ENCODE results near the gene TMEM163.

TMEM163 gene

DNA sequence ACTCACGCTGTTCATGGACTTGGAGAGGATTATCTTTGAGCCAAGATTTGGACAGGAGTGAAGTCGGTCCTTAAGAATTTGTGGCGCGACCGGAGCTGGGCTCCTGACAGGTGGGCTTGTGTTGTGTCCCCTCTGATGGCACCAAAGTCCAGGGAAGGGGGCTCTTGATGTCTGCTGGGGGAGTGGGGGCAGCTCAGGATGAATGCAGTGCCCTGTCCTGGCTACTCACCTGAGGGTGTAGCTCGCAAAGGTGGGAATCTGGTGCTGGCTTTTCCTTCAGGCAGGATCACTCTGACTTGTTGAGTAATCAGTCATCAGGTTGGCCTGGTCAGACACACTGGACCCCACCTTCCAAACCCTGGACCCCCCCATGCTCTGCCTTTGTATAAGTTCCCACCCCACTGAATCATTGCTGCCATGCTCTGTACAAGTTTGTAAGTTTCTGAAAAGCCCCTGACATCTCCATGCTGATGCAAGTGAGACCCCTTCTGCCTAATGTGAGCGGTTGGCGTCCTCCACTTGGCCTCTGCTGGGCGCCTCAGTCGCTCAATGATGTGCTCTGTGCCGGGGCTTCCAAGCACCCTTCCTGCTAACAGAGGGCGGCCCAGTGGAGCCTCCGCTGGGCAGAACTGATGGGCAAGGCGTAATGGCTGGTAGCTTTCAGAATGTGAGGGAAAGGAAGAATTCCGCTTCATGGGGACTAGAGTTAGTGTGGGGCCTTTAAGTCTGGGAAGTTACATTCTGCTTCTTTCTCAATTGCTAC is 268.9 kb downstream of the TMEM163 start:
- in situ Hi-C loops (cut with HindIII; ENCODE audit: low pct_unique_long_range_greater_than_20kb, low sequenced_read_pairs) = no loop called here

DNA sequence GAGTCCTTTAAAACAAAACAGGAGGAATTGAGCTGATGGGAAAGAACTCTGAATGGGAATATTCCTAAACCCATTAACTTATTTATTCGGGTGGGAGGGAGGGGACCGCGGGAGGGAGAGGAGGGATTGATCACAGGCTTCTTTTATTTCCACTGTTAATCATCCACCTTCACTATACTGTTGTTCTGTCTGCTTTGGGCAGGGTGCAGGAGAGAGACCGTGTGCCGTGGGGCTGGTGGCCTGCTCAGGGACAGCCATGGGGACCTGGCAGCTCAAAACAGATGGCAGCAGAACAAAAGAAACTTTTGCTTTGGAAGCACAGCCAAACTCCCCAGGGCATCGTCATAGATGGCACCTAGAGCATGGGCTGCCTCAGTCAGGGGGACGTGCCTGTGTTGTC is 269.6 kb downstream of the TMEM163 start:
- no peak for TF ChIP-seq JUND (IDR thresholded peaks at IDR 0.05; ENCODE audit: low read depth)
- in situ Hi-C loops (cut with HindIII; ENCODE audit: low pct_unique_long_range_greater_than_20kb, low sequenced_read_pairs) = no loop called here

More for the DNA sequence above, 268.9 kb downstream of the TMEM163 start:
- DNase-seq (ENCODE audit: low read depth in 1 of 2, low spot score in 1 of 2) = no peak
- TF ChIP-seq JUND (IDR thresholded peaks at IDR 0.05; ENCODE audit: low read depth) = no peak

DNA sequence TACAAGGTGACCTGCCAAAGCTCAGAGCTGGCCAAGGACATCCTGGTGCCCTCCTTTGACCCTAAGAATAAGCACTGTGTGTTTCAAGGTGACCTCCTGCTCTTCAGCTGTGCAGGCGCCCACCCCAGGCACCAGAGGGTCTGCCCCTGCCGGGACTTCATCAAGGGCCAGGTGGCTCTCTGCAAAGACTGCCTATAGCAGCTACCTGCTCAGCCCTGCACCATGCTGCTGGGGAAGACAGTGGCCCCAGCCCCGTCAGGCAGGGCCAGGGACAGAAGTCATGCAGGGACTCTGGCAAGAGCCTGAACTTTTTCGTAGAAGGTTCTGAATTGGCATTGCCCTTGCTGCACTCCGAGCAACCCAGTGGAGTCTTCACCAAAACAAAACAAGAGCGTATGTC is 270.1 kb downstream of the TMEM163 start:
- DNase-seq (ENCODE audit: low read depth in 1 of 2, low spot score in 1 of 2) = no peak
- in situ Hi-C loops (cut with HindIII; ENCODE audit: low pct_unique_long_range_greater_than_20kb, low sequenced_read_pairs) = no loop called here
- TF ChIP-seq JUND (IDR thresholded peaks at IDR 0.05; ENCODE audit: low read depth) = no peak

More for the DNA sequence above, 269.6 kb downstream of the TMEM163 start:
- no peak for DNase-seq (ENCODE audit: low read depth in 1 of 2, low spot score in 1 of 2)

DNA sequence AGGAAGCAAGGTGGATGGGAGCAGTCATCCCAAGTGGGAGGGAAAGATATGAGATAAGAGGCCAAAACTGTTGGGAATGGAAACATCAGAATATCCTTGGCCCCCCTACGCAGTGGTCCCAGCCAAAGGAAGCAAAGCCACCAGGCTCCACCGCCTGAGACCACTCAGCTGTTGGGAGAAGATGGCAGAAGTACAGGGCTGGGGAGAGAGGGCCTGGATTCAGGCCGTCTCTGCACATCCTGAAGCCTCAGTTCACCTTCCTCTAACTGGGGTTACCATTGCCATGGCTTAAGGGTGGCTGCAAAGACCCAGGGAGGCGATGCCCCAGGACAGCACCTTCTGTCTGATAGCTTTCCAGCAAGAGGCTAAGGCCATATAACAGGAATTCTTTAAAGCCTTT is 271.1 kb downstream of the TMEM163 start:
- in situ Hi-C loops (cut with HindIII; ENCODE audit: low pct_unique_long_range_greater_than_20kb, low sequenced_read_pairs) = no loop called here
- no peak for DNase-seq (ENCODE audit: low read depth in 1 of 2, low spot score in 1 of 2)

DNA sequence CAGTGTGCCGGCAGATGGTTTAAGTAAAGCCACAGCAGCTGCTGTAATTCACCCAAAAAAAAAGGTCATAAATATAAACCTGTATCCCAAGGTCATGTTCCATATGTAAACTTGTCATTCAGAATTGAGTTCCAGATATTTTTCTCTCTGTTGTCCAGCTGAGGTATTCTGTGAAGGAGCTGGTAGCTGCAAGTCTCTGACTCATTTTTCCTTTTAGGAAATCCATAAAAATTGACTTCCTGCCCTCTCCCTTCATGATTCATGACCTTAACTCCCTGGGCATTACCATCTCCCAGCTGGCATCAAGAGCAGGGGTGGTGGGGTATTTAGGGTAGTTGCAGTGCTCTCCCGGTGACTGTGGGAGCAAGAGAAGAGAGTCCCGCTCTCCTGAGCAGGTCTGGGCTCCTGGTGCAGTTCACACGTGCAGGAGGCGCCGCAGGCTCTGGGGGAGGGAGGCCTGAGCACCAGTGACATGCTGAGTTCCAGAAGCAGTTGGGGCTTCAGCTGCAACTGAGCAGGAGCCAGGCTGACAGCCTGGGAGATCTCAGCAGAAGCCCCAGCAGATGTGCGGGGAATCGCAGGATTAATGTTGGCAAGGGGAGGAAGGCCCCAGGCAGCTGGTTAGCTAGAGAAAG is 272.3 kb downstream of the TMEM163 start:
- DNase-seq (ENCODE audit: low read depth in 1 of 2, low spot score in 1 of 2) = no peak
- TF ChIP-seq JUND (IDR thresholded peaks at IDR 0.05; ENCODE audit: low read depth) = no peak
- in situ Hi-C loops (cut with HindIII; ENCODE audit: low pct_unique_long_range_greater_than_20kb, low sequenced_read_pairs) = no loop called here

More for the DNA sequence above, 271.1 kb downstream of the TMEM163 start:
- no peak for TF ChIP-seq JUND (IDR thresholded peaks at IDR 0.05; ENCODE audit: low read depth)

DNA sequence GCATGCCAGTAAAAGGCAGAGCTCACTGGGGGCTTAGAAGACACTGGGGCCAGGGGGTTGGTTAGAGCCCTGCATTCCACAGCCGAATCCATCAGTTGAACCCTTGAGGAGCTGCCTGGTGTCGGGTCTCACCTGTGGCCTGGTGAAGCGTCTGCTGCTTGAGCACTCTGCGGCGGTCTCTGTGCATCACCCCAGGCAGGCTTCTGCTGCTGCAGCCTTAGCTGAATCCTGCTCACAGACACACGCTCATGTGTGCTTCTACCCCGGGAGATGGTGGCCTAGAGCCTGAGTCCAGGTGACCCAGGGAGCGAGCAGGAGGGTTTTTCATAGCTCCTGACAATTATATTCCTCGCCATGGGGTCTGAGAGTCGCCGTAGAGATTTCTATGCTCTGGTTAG is 272.8 kb downstream of the TMEM163 start:
- in situ Hi-C loops (cut with HindIII; ENCODE audit: low pct_unique_long_range_greater_than_20kb, low sequenced_read_pairs) = no loop called here
- no peak for TF ChIP-seq JUND (IDR thresholded peaks at IDR 0.05; ENCODE audit: low read depth)
- DNase-seq (ENCODE audit: low read depth in 1 of 2, low spot score in 1 of 2) = no peak

DNA sequence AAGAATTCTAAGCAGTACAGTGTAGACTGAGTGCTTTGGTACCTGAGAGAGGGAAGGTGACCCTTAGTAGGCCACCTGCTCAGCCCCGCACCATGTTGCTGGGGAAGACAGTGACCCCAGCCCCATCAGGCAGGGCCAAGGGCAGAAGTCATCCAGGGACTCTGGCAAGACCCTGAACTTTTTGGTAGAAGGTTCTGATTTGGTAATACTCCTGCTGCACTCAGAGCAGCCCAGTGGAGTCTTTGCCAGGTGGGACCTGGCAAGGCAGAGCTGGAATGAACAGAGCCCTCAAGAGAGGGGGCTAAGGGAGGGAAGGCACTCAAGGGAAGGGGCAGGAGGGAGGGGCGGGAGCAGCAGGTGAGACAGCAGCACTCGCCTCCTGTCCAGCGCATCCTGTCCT is 273.7 kb downstream of the TMEM163 start:
- DNase-seq (ENCODE audit: low read depth in 1 of 2, low spot score in 1 of 2) = no peak
- in situ Hi-C loops (cut with HindIII; ENCODE audit: low pct_unique_long_range_greater_than_20kb, low sequenced_read_pairs) = no loop called here

DNA sequence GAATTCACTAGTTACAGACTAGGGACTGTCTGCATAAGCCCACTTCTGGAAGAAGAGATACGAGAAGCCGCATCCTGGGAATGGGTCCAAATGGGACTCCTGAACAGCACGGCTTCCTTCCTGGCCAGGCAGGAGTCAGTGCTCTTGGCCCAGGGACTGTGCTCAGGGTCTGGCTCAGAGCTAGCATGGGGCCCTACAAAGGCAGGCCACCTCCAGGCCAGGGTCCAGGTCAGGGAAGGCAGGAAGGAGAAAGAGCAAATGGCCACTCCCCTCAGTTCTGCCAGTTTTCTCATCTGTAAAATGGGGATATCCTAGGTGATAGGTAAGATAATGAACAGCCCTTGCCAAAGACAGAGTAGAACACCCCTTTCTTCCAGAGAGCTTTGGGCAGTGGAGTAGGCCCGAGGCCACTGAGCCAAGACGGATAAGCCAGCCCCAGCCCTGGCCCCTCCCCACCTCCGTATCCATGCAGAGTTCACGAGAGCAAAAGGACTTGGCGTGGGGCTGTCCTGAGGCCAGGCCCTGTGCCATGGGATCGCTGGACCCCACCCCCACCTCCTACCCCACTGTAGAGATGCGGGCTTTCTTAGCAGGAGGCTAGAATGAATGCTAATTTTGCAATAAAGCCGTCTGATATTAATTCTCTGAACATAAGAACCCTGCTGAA is 274.9 kb downstream of the TMEM163 start:
- TF ChIP-seq JUND (IDR thresholded peaks at IDR 0.05; ENCODE audit: low read depth) = no peak
- in situ Hi-C loops (cut with HindIII; ENCODE audit: low pct_unique_long_range_greater_than_20kb, low sequenced_read_pairs) = no loop called here
- DNase-seq (ENCODE audit: low read depth in 1 of 2, low spot score in 1 of 2) = no peak

More for the DNA sequence above, 273.7 kb downstream of the TMEM163 start:
- TF ChIP-seq JUND (IDR thresholded peaks at IDR 0.05; ENCODE audit: low read depth) = no peak

DNA sequence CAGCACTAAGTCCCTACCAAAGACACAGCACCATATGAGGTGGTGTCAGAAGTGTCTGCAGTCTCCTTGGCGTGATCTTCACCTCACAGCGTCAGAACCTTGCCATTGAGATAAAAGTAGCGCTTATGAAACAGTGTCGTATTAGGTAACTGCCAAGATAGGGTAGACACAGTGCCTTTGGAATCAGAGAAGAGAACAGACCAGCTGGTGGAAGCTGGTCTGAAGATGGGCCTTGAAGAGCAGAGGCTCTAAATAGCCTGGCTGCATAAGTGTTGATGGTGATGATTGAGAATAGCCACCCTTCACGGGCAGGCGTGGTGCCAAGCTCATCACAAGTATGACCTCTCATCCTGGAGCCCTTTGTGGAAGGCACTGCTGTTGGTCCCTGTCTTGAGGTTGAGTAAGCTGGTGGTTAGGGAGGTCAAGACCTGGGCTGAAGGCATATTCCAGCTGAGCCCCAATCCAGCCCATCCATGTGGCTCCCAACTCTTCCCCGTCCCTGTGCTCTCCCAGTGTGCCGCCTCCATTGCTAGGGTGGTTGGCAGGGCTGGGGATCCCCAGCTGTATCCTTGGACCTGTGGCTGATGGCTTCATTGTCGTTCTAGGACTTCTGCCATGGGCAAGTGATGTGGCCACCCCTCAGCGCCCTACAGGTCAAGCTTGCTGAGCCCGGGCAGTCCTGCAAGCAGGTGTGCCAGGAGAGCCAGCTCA is 277.5 kb downstream of the TMEM163 start:
- TF ChIP-seq JUND (IDR thresholded peaks at IDR 0.05; ENCODE audit: low read depth) = no peak
- in situ Hi-C loops (cut with HindIII; ENCODE audit: low pct_unique_long_range_greater_than_20kb, low sequenced_read_pairs) = no loop called here
- DNase-seq (ENCODE audit: low read depth in 1 of 2, low spot score in 1 of 2) = no peak

DNA sequence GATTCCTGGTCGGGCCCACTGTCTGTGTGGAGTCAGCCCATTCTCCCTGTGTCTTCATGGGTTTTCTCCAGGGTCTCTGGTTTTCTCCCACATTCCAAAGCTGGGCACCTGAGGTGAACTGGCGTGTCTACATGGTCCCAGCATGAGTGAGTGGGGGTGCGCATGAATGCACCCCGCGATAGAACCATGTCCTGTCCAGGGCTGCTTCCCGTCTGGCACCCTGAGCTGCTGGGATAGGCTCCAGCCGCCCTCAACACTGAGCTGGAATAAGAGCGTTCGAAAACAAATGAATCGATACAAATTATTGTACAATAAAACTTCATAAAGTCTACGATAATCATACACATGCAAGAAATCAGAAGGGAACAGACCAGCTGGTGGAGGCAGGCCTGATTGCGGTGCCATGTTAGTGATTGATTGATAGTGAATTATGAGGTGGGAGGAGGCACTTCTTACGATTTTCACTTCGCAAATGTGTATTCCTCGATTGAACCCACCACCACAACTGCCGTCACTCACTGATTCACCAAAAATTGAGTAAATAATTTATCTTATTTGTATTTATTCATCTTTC is 278.4 kb downstream of the TMEM163 start:
- in situ Hi-C loops (cut with HindIII; ENCODE audit: low pct_unique_long_range_greater_than_20kb, low sequenced_read_pairs) = no loop called here
- no peak for DNase-seq (ENCODE audit: low read depth in 1 of 2, low spot score in 1 of 2)
- TF ChIP-seq JUND (IDR thresholded peaks at IDR 0.05; ENCODE audit: low read depth) = no peak

DNA sequence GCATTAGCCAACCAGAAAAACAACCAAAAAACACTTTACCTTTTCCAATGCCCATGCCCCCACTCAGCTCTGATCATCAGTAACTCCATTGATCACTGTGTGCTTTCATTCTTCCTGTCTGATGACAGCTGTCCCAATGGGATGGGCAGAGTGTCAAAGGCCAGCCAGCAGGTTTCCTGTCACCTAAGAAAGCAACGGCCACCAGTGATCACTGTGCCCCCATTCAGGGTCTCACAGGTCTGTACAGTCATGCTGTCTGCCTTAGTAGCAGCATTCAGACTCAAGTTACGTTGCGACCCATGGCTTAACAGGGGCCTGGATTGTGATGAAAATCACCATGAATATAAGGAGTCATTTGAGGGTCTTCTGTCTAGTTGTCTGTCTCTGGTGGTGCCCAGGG is 280.4 kb downstream of the TMEM163 start:
- no peak for TF ChIP-seq JUND (IDR thresholded peaks at IDR 0.05; ENCODE audit: low read depth)
- DNase-seq (ENCODE audit: low read depth in 1 of 2, low spot score in 1 of 2) = no peak
- in situ Hi-C loops (cut with HindIII; ENCODE audit: low pct_unique_long_range_greater_than_20kb, low sequenced_read_pairs) = no loop called here

DNA sequence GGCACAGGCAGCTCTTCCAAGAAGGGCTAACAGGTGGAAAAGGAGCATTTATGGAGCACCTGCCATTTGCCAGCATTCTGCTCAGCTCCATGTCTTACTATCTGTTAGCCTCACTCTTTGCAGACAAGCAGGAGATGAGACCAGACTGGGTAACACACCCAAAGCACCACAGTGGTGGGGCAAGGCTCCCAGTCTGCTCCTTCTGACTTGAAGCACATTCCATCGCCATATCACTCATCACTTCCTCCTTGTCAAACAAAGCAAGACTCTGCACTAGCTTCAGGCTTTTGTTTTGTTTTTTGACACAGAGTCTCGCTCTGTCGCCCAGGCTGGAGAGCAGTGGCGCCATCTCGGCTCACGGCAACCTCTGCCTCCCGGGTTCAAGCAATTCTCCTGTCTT is 282.1 kb downstream of the TMEM163 start:
- DNase-seq (ENCODE audit: low read depth in 1 of 2, low spot score in 1 of 2) = peak in 1 of 2 experiments; percentile 13
- no peak for TF ChIP-seq JUND (IDR thresholded peaks at IDR 0.05; ENCODE audit: low read depth)
- in situ Hi-C loops (cut with HindIII; ENCODE audit: low pct_unique_long_range_greater_than_20kb, low sequenced_read_pairs) = no loop called here

Measured in T47D (cell line).